Occipital lobe (tissue), 2 donors: ENCODE measurements around the gene C20orf144. TPM values are rescaled to one million over a fixed set of nuclear protein-coding genes. Genes with fewer than 3 reads are reported as not detected.

Experiments used
- DNase-seq: peaks from one replicate; lab custom pipeline; 2025; lab: John Stamatoyannopoulos, UW
- total RNA-seq: library from RNA; depleted of rRNA; stranded (reverse); fragments of >200 nt; gene quantifications from one replicate; pipeline ENCODE4 v1.2.3, GENCODE V29; 2014

C20orf144 gene
- total RNA-seq, 1 donor from 2014 or later: not detected

GRCh38 chr20:33649201-33649681 lies 12.9 kb upstream of the C20orf144 start:
- DNase-seq: no peak

- DNase-seq: no peak
Measured at GRCh38 chr20:33650111-33650752, 11.9 kb upstream of the C20orf144 start.

- DNase-seq: no peak
Measured at GRCh38 chr20:33650753-33651561, 11.2 kb upstream of the C20orf144 start.

- DNase-seq: no peak
Measured at GRCh38 chr20:33651562-33652048, 10.5 kb upstream of the C20orf144 start.

- peak; percentile 34 for DNase-seq
Measured at GRCh38 chr20:33653218-33653899, 8.8 kb upstream of the C20orf144 start.

- DNase-seq: no peak
Measured at GRCh38 chr20:33653900-33654596, 8.1 kb upstream of the C20orf144 start.

GRCh38 chr20:33654680-33655161 lies 7.4 kb upstream of the C20orf144 start:
- DNase-seq: no peak

GRCh38 chr20:33655164-33655563 lies 7.0 kb upstream of the C20orf144 start:
- DNase-seq: no peak

- no peak for DNase-seq
Measured at GRCh38 chr20:33656010-33656782, 5.9 kb upstream of the C20orf144 start.

GRCh38 chr20:33656783-33657703 lies 5.1 kb upstream of the C20orf144 start:
- DNase-seq: no peak

- no peak for DNase-seq
Measured at GRCh38 chr20:33657704-33658095, 4.4 kb upstream of the C20orf144 start.

GRCh38 chr20:33658510-33658909 lies 3.6 kb upstream of the C20orf144 start:
- DNase-seq: no peak

- DNase-seq: no peak
Measured at GRCh38 chr20:33658929-33659328, 3.2 kb upstream of the C20orf144 start.

GRCh38 chr20:33659341-33660034 lies 2.6 kb upstream of the C20orf144 start:
- DNase-seq: no peak

GRCh38 chr20:33660035-33660684 lies 2.0 kb upstream of the C20orf144 start:
- no peak for DNase-seq

GRCh38 chr20:33660685-33661058 lies 1.5 kb upstream of the C20orf144 start:
- no peak for DNase-seq

GRCh38 chr20:33663161-33664084 lies 1.3 kb downstream of the C20orf144 start:
- DNase-seq: peak; percentile 73
